WERI-Rb-1 (cell line): ENCODE measurements around the gene TEAD1.

Experiments used
- DNase-seq: peaks from one replicate; pipeline ENCODE4 v3.0.0-alpha.2; 2020
- H3K27ac ChIP-seq: fragments of 250-450 bp; sonication (Bioruptor Pico); 2 replicates; pipeline ENCODE4 v1.5.1; 2020; ENCODE audit warnings: mild to moderate bottlenecking, moderate library complexity
- H3K27me3 ChIP-seq: fragments of 250-450 bp; sonication (Bioruptor Pico); 2 replicates; pipeline ENCODE4 v1.5.1; 2021; ENCODE audit warnings: mild to moderate bottlenecking, low read depth, moderate library complexity; ENCODE audit not compliant: insufficient read depth, severe bottlenecking
- H3K36me3 ChIP-seq: fragments of 250-450 bp; sonication (Bioruptor Pico); 2 replicates; pipeline ENCODE4 v1.5.1; 2020; ENCODE audit warnings: mild to moderate bottlenecking, moderate library complexity
- H3K4me3 ChIP-seq: 2 replicates; pipeline ENCODE4 v1.5.1; 2011; ENCODE audit warnings: low read depth, mild to moderate bottlenecking, control low read depth, low read length
- H3K9me3 ChIP-seq: fragments of 250-450 bp; sonication (Bioruptor Pico); 2 replicates; pipeline ENCODE4 v1.5.1; 2021; ENCODE audit warnings: mild to moderate bottlenecking, moderate library complexity; ENCODE audit not compliant: severe bottlenecking
- CTCF ChIP-seq: IDR thresholded peaks from 2 replicates; pipeline ENCODE4 v1.5.1; 2011; ENCODE audit warnings: low read depth, mild to moderate bottlenecking, control low read depth, inconsistent platforms, low read length

The TEAD1 gene

GRCh38 chr11:12793506-12793905 lies 119.3 kb downstream of the TEAD1 start:
- no peak for TF ChIP-seq CTCF
- H3K9me3 ChIP-seq: no peaks in the 10 kb centered on the region
- no peak overlapping the region for H3K4me3 ChIP-seq
- DNase-seq: no peak
- no peak overlapping the region for H3K27ac ChIP-seq
- peaks cover 7% of the 10 kb centered on the region for H3K36me3 ChIP-seq
- H3K27me3 ChIP-seq: no peaks in the 10 kb centered on the region

GRCh38 chr11:12794576-12795230 lies 120.5 kb downstream of the TEAD1 start:
- Histone ChIP-seq H3K9me3 (no peaks in the 10 kb centered on the region), H3K27ac (no peak overlapping the region), H3K27me3 (no peaks in the 10 kb centered on the region), H3K36me3 (peaks cover 7% of the 10 kb centered on the region), H3K4me3 (no peak overlapping the region)
- no peak for DNase-seq
- no peak for TF ChIP-seq CTCF

- H3K4me3 ChIP-seq: no peak overlapping the region
- no peak for DNase-seq
- TF ChIP-seq CTCF: no peak
- H3K36me3 ChIP-seq: peaks cover 7% of the 10 kb centered on the region
- H3K9me3 ChIP-seq: no peaks in the 10 kb centered on the region
- peak overlapping the region; percentile 88 for H3K27ac ChIP-seq
- H3K27me3 ChIP-seq: no peaks in the 10 kb centered on the region
Observed at GRCh38 chr11:12797996-12798395, 123.8 kb downstream of the TEAD1 start.

- no peak for DNase-seq
- H3K4me3 ChIP-seq: no peak overlapping the region
- peak overlapping the region; percentile 88 for H3K27ac ChIP-seq
- no peak for TF ChIP-seq CTCF
- H3K9me3 ChIP-seq: no peaks in the 10 kb centered on the region
- no peaks in the 10 kb centered on the region for H3K27me3 ChIP-seq
- peaks cover 7% of the 10 kb centered on the region for H3K36me3 ChIP-seq
Observed at GRCh38 chr11:12798609-12799011, 124.4 kb downstream of the TEAD1 start.

- H3K4me3 ChIP-seq: peak overlapping the region; percentile 36
- H3K9me3 ChIP-seq: no peaks in the 10 kb centered on the region
- TF ChIP-seq CTCF: no peak
- peak overlapping the region; percentile 88 for H3K27ac ChIP-seq
- no peak for DNase-seq
- H3K27me3 ChIP-seq: no peaks in the 10 kb centered on the region
- H3K36me3 ChIP-seq: peaks cover 7% of the 10 kb centered on the region
Observed at GRCh38 chr11:12799334-12799835, 125.2 kb downstream of the TEAD1 start.
